Measurements from ENCODE around the gene KRT40.
A peak's percentile ranks its signal among the peaks of the same experiment; 100 is the strongest.

Gene KRT40

DNA sequence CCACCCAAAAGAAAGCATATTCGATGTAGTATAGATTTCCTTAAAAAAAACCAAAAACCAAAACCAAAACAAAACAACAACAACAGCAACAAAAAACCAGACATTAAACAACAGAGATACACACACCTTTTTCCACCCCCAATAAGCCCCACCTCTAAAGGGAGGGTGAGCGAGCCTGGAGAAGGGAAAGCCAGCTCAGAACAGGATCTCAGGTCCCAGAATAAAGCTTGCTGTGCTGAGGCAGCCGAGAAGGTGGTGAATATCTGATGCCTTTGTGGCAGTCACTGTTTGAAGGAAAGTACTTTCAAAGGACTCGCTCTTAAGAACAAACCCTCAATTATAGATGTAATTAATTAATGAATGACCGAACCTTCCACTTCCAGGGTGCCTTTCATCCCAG is 47.1 kb downstream of the KRT40 start:
- H3K27me3 ChIP-seq (ENCODE audit: low read depth), result no peaks in the 10 kb centered on the region
- H3K9me3 ChIP-seq, result no peaks in the 10 kb centered on the region
- peaks cover 29% of the 10 kb centered on the region for H3K4me1 ChIP-seq
- in situ Hi-C loops (cut with MboI; ENCODE audit: low sequenced_read_pairs), result no loop called here
- H3K36me3 ChIP-seq (replicated peaks), result no peaks in the 10 kb centered on the region
- no peak overlapping the region for H3K4me3 ChIP-seq
- DNase-seq (ENCODE audit: low spot score in 2 of 2), result no peak

DNA sequence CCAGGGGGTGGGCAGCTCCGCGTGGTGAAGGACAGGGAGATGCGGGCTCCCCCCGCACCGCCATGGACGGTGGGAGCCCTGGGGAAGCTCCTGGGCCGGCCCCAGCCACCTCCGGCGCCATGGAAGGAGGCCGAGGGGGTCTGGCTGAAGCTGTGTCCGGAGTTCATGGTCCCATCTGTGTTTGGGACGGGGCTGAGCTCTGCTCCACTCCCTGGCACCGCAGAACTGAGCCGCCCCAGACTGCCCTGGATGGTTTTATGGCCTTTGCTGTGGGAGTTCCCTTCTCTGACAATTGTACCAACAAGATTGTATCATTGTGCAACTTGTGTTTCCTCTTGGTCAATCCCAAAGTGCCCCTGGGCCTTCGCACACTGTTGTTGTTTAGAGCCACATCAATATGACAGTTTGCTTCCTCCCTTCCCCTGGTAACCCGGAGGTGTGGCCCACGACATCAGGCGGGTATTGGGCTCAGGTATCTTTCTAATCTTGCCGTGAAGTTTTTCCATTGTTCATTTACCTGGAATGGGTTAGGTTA is 47.6 kb downstream of the KRT40 start:
- Histone ChIP-seq H3K4me3 (no peak overlapping the region), H3K9me3 (no peaks in the 10 kb centered on the region), H3K4me1 (peaks cover 34% of the 10 kb centered on the region), H3K36me3 (replicated peaks) (no peaks in the 10 kb centered on the region), H3K27me3 (ENCODE audit: low read depth) (no peaks in the 10 kb centered on the region)
- DNase-seq (ENCODE audit: low spot score in 2 of 2), result no peak
- in situ Hi-C loops (cut with MboI; ENCODE audit: low sequenced_read_pairs), result no loop called here

- in situ Hi-C loops (cut with MboI; ENCODE audit: low sequenced_read_pairs), result no loop called here
- no peak for DNase-seq (ENCODE audit: low spot score in 2 of 2)
- no peaks in the 10 kb centered on the region for H3K27me3 ChIP-seq (ENCODE audit: low read depth)
Observed at GRCh38 chr17:40935624-40936023, 48.5 kb downstream of the KRT40 start.

DNA sequence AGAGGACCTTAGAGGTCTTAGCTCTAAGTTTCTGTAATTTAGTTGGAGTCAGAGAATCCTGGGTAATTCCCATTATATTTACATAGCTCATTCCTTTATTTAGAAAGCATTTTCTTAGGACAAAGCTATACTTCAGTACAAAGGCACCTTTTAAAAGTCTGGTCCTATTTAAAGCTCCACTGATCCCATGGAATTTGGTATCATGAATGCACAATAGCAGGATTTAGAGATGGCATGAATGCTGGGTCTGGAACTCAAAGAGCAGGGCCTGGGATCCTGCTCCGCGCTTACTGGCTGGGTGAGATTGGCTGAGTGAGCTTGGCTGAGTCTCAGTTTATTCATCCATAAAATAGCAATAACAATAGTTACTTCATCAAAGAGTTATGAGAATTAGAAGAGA is 51.5 kb downstream of the KRT40 start:
- in situ Hi-C loops (cut with MboI; ENCODE audit: low sequenced_read_pairs), result no loop called here
- no peaks in the 10 kb centered on the region for H3K27me3 ChIP-seq (ENCODE audit: low read depth)
- DNase-seq (ENCODE audit: low spot score in 2 of 2), result peak; percentile 77 to 99

More at GRCh38 chr17:40935624-40936023, 48.5 kb downstream of the KRT40 start:
- Histone ChIP-seq H3K36me3 (replicated peaks) (no peaks in the 10 kb centered on the region), H3K4me3 (no peak overlapping the region), H3K9me3 (no peaks in the 10 kb centered on the region), H3K4me1 (peaks cover 34% of the 10 kb centered on the region)

DNA sequence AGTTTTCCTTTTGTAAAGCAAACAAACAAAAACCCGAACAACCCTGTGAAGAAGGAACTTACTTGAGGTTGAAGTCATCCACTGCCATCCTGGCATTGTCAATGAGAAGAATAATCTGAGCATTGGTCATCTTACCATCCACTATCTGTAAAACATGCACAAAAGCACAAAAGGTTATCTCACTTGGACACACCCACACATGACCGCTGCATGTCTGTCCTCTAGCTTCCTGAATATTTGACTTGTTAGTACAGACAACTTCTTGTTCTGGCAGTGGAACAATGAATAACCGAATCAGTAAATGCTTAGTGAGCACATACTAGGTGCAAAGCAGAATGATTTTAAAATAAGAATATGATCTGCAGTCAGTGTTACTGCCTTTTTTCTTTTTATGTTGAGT is 52.8 kb downstream of the KRT40 start:
- no peak overlapping the region for H3K4me3 ChIP-seq
- DNase-seq (ENCODE audit: low spot score in 2 of 2), result no peak
- peaks cover 23% of the 10 kb centered on the region for H3K4me1 ChIP-seq
- in situ Hi-C loops (cut with MboI; ENCODE audit: low sequenced_read_pairs), result no loop called here
- no peaks in the 10 kb centered on the region for H3K27me3 ChIP-seq (ENCODE audit: low read depth)
- no peaks in the 10 kb centered on the region for H3K36me3 ChIP-seq (replicated peaks)
- no peaks in the 10 kb centered on the region for H3K9me3 ChIP-seq

More for the DNA sequence above, 51.5 kb downstream of the KRT40 start:
- no peaks in the 10 kb centered on the region for H3K9me3 ChIP-seq
- H3K4me3 ChIP-seq, result no peak overlapping the region
- H3K36me3 ChIP-seq (replicated peaks), result no peaks in the 10 kb centered on the region
- peaks cover 26% of the 10 kb centered on the region for H3K4me1 ChIP-seq

Measured in HAP-1 (cell line).